Left ventricle myocardium inferior (tissue), 1 donor: ENCODE measurements around the gene RBM11. TPM values are rescaled to one million over a fixed set of nuclear protein-coding genes. Genes with fewer than 3 reads are reported as not detected.
A peak's percentile ranks its signal among the peaks of the same experiment; 100 is the strongest.
"Not testable (repeated sequence)": the region's sequence is repeated elsewhere in the genome, so short reads cannot be mapped to it uniquely, and the experiment has no call there.

ENCODE experiments used
- DNase-seq: peaks from one replicate; pipeline ENCODE4 v3.0.0-alpha.2; 2020
- H3K27ac ChIP-seq: fragments of 200-600 bp; replicated peaks from 2 replicates; pipeline ENCODE4 v1.8.0; 2021
- H3K27me3 ChIP-seq: fragments of 200-600 bp; 2 replicates; pipeline ENCODE4 v1.8.0; 2021; ENCODE audit warnings: low read depth
- H3K36me3 ChIP-seq: fragments of 200-600 bp; 2 replicates; pipeline ENCODE4 v1.8.0; 2021
- H3K4me1 ChIP-seq: fragments of 200-600 bp; 2 replicates; pipeline ENCODE4 v1.8.0; 2021
- H3K4me3 ChIP-seq: fragments of 200-600 bp; 2 replicates; pipeline ENCODE4 v1.8.0; 2021; ENCODE audit warnings: mild to moderate bottlenecking, moderate library complexity
- H3K9me3 ChIP-seq: fragments of 200-600 bp; replicated peaks from 2 replicates; pipeline ENCODE4 v1.8.0; 2021
- intact Hi-C: fragments of 100-400 bp; cut with micrococcal nuclease; formaldehyde crosslinking; loops from one replicate; pipeline ENCODE4 v1.11.0; 2022
- long read RNA-seq: library from polyadenylated mRNA; unstranded; transcript quantifications from one replicate; pipeline ENCODE4 v2.0.0, GENCODE V29; 2021
- total RNA-seq: library from RNA; stranded (reverse); fragmentation: NEBNext Ultra II Directional; extraction: Animal tissue kit (Norgen Biotek cat#: 25700); gene quantifications from one replicate; pipeline ENCODE4 v1.2.1, GENCODE V29; 2021
- TF ChIP-seq, protein P1 (sequence below): fragments of 200-600 bp; IDR thresholded peaks from 2 replicates; pipeline ENCODE4 v1.8.0; 2021; ENCODE audit warnings: antibody characterized with exemption, mild to moderate bottlenecking, borderline replicate concordance
- donor health status: DM: no; HTN: yes; CAD: no; lungs with severe emphysema.

The RBM11 gene, protein sequence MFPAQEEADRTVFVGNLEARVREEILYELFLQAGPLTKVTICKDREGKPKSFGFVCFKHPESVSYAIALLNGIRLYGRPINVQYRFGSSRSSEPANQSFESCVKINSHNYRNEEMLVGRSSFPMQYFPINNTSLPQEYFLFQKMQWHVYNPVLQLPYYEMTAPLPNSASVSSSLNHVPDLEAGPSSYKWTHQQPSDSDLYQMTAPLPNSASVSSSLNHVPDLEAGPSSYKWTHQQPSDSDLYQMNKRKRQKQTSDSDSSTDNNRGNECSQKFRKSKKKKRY
- 0.30 TPM for total RNA-seq
- long read RNA-seq: 0 reads

DNA sequence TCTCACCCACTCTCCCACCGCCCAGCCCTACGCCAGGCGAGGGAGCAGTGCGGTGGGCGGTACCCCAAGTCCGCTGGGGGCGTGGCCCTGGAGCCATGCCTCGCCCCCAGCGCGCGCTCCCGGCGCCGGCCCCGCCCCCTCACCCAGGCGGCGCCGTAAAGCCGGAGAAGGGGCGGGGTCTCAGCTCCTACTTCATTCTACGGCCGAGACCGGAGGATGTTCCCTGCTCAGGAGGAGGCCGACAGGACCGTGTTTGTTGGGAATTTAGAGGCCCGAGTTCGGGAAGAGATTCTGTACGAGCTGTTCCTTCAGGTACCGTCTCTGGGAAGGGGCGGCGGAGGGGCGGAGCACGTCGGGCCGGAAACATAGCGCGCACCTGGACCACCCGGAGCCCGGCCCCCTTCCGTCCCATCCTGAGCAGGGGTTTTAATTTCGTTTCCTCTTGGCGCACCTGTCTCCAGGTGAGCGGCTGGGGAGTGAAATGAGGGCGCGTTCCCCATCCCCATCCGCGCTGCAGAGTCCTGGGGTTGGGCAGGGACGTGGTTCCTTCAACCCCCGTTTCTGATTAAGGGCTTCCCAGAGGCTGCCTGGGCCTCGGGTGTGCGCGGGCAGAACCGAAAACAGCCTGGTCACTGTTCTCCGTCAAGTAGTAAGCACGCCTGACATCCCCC is at the start of gene RBM11:
TSS of gene RBM11 (plus strand) at position 187 of the 671 bp plus-strand sequence. CDS start at position 217, 30 bp downstream.
- intact Hi-C loops: no loop called here
- Histone ChIP-seq H3K27me3 (peaks cover 46% of the 10 kb centered on the region), H3K4me3 (peak within 1 kb of the TSS; percentile 69), H3K27ac (no peak within 1 kb of the TSS), H3K36me3 (no peaks in the 10 kb centered on the region), H3K9me3 (no peaks in the 10 kb centered on the region), H3K4me1 (peaks cover 8% of the 10 kb centered on the region)
- TF ChIP-seq, protein P1, sequence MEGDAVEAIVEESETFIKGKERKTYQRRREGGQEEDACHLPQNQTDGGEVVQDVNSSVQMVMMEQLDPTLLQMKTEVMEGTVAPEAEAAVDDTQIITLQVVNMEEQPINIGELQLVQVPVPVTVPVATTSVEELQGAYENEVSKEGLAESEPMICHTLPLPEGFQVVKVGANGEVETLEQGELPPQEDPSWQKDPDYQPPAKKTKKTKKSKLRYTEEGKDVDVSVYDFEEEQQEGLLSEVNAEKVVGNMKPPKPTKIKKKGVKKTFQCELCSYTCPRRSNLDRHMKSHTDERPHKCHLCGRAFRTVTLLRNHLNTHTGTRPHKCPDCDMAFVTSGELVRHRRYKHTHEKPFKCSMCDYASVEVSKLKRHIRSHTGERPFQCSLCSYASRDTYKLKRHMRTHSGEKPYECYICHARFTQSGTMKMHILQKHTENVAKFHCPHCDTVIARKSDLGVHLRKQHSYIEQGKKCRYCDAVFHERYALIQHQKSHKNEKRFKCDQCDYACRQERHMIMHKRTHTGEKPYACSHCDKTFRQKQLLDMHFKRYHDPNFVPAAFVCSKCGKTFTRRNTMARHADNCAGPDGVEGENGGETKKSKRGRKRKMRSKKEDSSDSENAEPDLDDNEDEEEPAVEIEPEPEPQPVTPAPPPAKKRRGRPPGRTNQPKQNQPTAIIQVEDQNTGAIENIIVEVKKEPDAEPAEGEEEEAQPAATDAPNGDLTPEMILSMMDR: no peak
- DNase-seq: peak; percentile 57

DNA sequence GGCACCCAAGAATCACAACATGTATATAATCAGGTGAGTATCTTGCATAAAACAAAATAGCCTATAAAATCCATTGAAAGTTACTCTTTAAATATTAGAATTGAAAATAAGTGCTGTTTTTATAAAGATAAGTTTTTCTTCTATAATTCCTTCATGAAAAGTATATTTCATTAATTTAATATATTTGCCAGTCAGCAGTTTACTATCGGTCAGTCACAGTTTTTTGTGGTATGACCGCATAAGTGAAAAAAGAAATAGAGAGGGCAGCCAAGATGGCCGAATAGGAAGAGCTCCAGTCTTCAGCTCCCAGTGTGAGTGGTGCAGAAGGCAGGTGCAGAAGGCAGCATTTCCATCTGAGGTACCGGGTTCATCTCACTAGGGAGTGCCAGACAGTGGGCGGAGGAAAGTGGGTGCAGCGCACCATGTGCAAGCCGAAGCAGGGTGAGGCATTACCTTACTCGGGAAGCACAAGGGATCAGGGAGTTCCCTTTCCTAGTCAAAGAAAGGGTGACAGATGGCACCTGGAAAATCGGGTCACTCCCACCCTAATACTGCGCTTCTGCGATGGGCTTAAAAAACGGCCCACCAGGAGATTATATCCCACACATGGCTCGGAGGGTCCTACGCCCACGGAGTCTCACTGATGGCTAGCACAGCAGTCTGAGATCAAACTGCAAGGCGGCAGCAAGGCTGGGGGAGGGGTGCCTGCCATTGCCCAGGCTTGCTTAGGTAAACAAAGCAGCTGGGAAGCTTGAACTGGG is 49.3 kb upstream of the RBM11 start:
- intact Hi-C loops, DNase-seq, H3K9me3 ChIP-seq, H3K27me3 ChIP-seq, H3K27ac ChIP-seq, H3K36me3 ChIP-seq, H3K4me3 ChIP-seq, H3K4me1 ChIP-seq: not testable (repeated sequence)

DNA sequence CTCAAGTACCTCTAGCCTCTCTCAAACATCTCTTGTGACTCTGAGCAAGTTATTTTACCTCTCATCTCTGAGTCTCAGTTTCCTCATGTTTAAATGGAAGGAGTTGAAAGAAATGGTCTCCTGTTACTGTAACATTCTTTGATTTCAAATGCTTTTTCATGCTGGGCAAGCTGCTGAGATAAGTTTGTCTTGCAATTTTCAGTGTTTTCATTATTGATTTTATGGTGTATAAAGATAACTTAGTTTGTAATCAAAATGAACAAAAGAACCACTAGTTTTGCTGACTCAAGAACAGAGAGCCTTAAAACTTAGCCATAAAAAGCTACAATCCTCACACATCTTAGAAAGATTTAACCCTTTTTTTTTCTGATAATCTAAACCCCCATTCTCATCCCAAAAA is 9.7 kb upstream of the RBM11 start:
- H3K27me3 ChIP-seq: no peaks in the 10 kb centered on the region
- no peak overlapping the region for H3K27ac ChIP-seq
- no peaks in the 10 kb centered on the region for H3K36me3 ChIP-seq
- H3K9me3 ChIP-seq: peaks cover 4% of the 10 kb centered on the region
- no peak overlapping the region for H3K4me3 ChIP-seq
- intact Hi-C loops: no loop called here
- no peaks in the 10 kb centered on the region for H3K4me1 ChIP-seq
- TF ChIP-seq, protein P1: no peak
- DNase-seq: no peak

DNA sequence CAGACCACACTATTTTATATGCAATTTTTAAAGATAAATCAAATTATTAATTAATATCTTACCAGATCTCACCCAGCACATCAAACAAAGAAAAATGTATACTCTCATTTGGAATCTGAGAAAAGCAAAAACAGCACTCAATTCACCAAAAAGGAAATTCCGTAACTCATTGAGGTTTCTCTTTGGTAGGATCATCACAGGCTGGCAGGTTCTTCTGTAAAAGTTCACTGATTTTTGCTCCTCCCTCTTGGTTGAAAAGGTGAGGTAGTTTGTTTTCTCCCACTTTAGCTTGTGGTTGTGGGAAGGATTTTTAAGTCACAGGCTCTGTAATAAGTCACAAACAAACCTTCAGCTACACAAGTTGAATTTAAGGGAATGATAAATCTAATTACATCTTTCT is 5.2 kb upstream of the RBM11 start, which contains the start of gene LIPI:
TSS of gene LIPI (minus strand) at position 218 of the 400 bp plus-strand sequence. CDS start at position 108, 110 bp downstream.
- TF ChIP-seq, protein P1: no peak
- Histone ChIP-seq H3K27me3 (peaks cover 25% of the 10 kb centered on the region), H3K36me3 (no peaks in the 10 kb centered on the region), H3K4me3 (no peak within 1 kb of the TSS), H3K9me3 (no peaks in the 10 kb centered on the region), H3K27ac (no peak within 1 kb of the TSS), H3K4me1 (peaks cover under 1% of the 10 kb centered on the region)
- no peak for DNase-seq
- intact Hi-C loops: no loop called here

DNA sequence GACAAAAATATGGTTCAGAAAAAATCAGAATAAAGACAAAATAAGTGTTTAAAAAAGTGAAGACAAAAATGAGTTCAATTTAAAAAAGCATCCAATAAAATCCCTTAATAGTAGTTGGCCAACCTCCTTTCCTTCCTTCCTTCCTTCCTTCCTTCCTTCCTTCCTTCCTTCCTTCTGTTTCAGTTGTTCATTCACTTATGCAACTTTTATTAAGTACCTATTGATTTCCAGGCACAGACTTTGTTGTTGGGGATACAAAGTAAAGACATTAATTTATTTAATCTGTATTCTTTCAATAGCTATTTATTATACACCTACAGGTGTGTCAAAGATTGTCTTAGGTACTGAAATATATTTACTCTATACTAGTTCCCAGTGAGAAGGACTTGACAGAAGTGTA is 2.8 kb upstream of the RBM11 start:
- DNase-seq: no peak
- peaks cover 46% of the 10 kb centered on the region for H3K27me3 ChIP-seq
- H3K4me1 ChIP-seq: peaks cover 8% of the 10 kb centered on the region
- H3K27ac ChIP-seq: no peak overlapping the region
- intact Hi-C loops: no loop called here
- H3K36me3 ChIP-seq: no peaks in the 10 kb centered on the region
- no peak overlapping the region for H3K4me3 ChIP-seq
- TF ChIP-seq, protein P1: no peak
- H3K9me3 ChIP-seq: no peaks in the 10 kb centered on the region
